DOHH2 (cell line): ENCODE measurements around the gene NAPB.

Experiments
- H3F3A ChIP-seq: fragments of 200-600 bp; sonication (generic), shearing (Covaris generic); 2 replicates; pipeline ENCODE4 v1.6.0; 2016; ENCODE audit warnings: antibody characterized with exemption, mild to moderate bottlenecking; ENCODE audit not compliant: control insufficient read depth, insufficient read depth
- H3K27ac ChIP-seq: fragments of 200-600 bp; sonication (generic); 2 replicates; pipeline ENCODE4 v1.5.1; 2014; ENCODE audit warnings: low read depth, mild to moderate bottlenecking, low read length, moderate library complexity
- H3K27me3 ChIP-seq: fragments of 200-600 bp; sonication (generic); 2 replicates; pipeline ENCODE4 v1.6.1; 2014; ENCODE audit warnings: mild to moderate bottlenecking, low read length, mixed read lengths; ENCODE audit not compliant: control insufficient read depth
- H3K36me3 ChIP-seq: fragments of 200-600 bp; sonication (generic); 2 replicates; pipeline ENCODE4 v1.6.1; 2014; ENCODE audit warnings: mild to moderate bottlenecking, low read length, moderate library complexity, mixed read lengths; ENCODE audit not compliant: control insufficient read depth
- H3K4me1 ChIP-seq: fragments of 200-600 bp; sonication (generic); 2 replicates; pipeline ENCODE4 v1.6.1; 2014; ENCODE audit warnings: mild to moderate bottlenecking, low read length, mixed read lengths; ENCODE audit not compliant: control insufficient read depth
- H3K4me2 ChIP-seq: fragments of 200-600 bp; sonication (generic); 2 replicates; pipeline ENCODE4 v1.6.0; 2014; ENCODE audit warnings: mild to moderate bottlenecking, low read length, moderate library complexity
- H3K4me3 ChIP-seq: fragments of 200-600 bp; sonication (generic); 2 replicates; pipeline ENCODE4 v1.5.1; 2014; ENCODE audit warnings: mild to moderate bottlenecking, low read length, mixed read lengths
- H3K79me2 ChIP-seq: fragments of 200-600 bp; sonication (generic); 2 replicates; pipeline ENCODE4 v1.6.1; 2014; ENCODE audit warnings: mild to moderate bottlenecking, low read length, mixed read lengths; ENCODE audit not compliant: control insufficient read depth
- H3K9me2 ChIP-seq: fragments of 200-600 bp; sonication (generic); replicated peaks from 2 replicates; pipeline ENCODE4 v1.6.1; 2014; ENCODE audit warnings: mild to moderate bottlenecking, low read length, mixed read lengths; ENCODE audit not compliant: control insufficient read depth
- H3K9me3 ChIP-seq: fragments of 200-600 bp; sonication (generic); 2 replicates; pipeline ENCODE4 v1.6.1; 2014; ENCODE audit warnings: antibody characterized with exemption, low read length, mixed read lengths; ENCODE audit not compliant: control insufficient read depth, insufficient read depth
- H4K20me1 ChIP-seq: fragments of 200-600 bp; sonication (generic); 2 replicates; pipeline ENCODE4 v1.6.0; 2014; ENCODE audit warnings: low read depth, mild to moderate bottlenecking, antibody characterized with exemption, low read length, moderate library complexity; ENCODE audit not compliant: control insufficient read depth, insufficient read depth
- CTCF ChIP-seq: fragments of 200-600 bp; sonication (generic); IDR thresholded peaks from one replicate; pipeline ENCODE4 v1.5.1; 2014; ENCODE audit warnings: antibody characterized with exemption, mild to moderate bottlenecking, low read depth, low read length; ENCODE audit not compliant: poor library complexity, severe bottlenecking
- EZH2phosphoT487 ChIP-seq: fragments of 200-600 bp; sonication (generic); IDR thresholded peaks from 2 replicates; pipeline ENCODE4 v1.6.1; 2017; ENCODE audit warnings: borderline replicate concordance, mild to moderate bottlenecking, antibody characterized with exemption, low read length, moderate library complexity, mixed read lengths

The NAPB gene

GRCh38 chr20:23361119-23361475 is 60.2 kb downstream of the NAPB start:
- Histone ChIP-seq H3K9me3 (no peaks in the 10 kb centered on the region), H3K79me2 (peaks cover 61% of the 10 kb centered on the region), H3K4me3 (peak overlapping the region; percentile 87), H3K27me3 (no peaks in the 10 kb centered on the region), H3K4me1 (peaks cover 53% of the 10 kb centered on the region), H3K36me3 (peaks cover 26% of the 10 kb centered on the region), H4K20me1 (peaks cover 13% of the 10 kb centered on the region), H3F3A (peaks cover 14% of the 10 kb centered on the region), H3K9me2 (no peaks in the 10 kb centered on the region), H3K4me2 (peak overlapping the region; percentile 98), H3K27ac (peak overlapping the region; percentile 58)
- TF ChIP-seq CTCF, result no peak
- no peak for TF ChIP-seq EZH2phosphoT487

- no peak for TF ChIP-seq EZH2phosphoT487
- no peak for TF ChIP-seq CTCF
- H3K4me1 ChIP-seq, result peaks cover 52% of the 10 kb centered on the region
- no peaks in the 10 kb centered on the region for H3K9me2 ChIP-seq
- H3K27me3 ChIP-seq, result no peaks in the 10 kb centered on the region
- H3K27ac ChIP-seq, result peak overlapping the region; percentile 58
- H4K20me1 ChIP-seq, result peaks cover 17% of the 10 kb centered on the region
- H3K4me3 ChIP-seq, result peak overlapping the region; percentile 87
- no peaks in the 10 kb centered on the region for H3K9me3 ChIP-seq
- H3K79me2 ChIP-seq, result peaks cover 61% of the 10 kb centered on the region
- peaks cover 14% of the 10 kb centered on the region for H3F3A ChIP-seq
- H3K4me2 ChIP-seq, result peak overlapping the region; percentile 98
- peaks cover 26% of the 10 kb centered on the region for H3K36me3 ChIP-seq
Measured at GRCh38 chr20:23360531-23360930, 60.8 kb downstream of the NAPB start.

- Histone ChIP-seq H3K4me1 (peaks cover 52% of the 10 kb centered on the region), H3K4me2 (peak overlapping the region; percentile 80), H3K27ac (peak overlapping the region; percentile 54), H4K20me1 (peaks cover 19% of the 10 kb centered on the region), H3K36me3 (peaks cover 27% of the 10 kb centered on the region), H3K27me3 (no peaks in the 10 kb centered on the region), H3F3A (peaks cover 14% of the 10 kb centered on the region), H3K9me3 (no peaks in the 10 kb centered on the region), H3K4me3 (peak overlapping the region; percentile 95), H3K9me2 (no peaks in the 10 kb centered on the region), H3K79me2 (peaks cover 61% of the 10 kb centered on the region)
- TF ChIP-seq CTCF (no peak), EZH2phosphoT487 (no peak)
Measured at GRCh38 chr20:23358923-23359593, 62.2 kb downstream of the NAPB start.
